22Rv1 (cell line): ENCODE data around the gene STIM1.
"Not testable (repeated sequence)": the region's sequence is repeated elsewhere in the genome, so short reads cannot be mapped to it uniquely, and the experiment has no call there.

ENCODE experiments used
- ZFX ChIP-seq: fragments of 450-650 bp; IDR thresholded peaks from 2 replicates; pipeline ENCODE4 v1.6.1; 2017; ENCODE audit warnings: antibody characterized with exemption, borderline replicate concordance
- TF ChIP-seq, protein P1 (sequence below): fragments of 450-650 bp; IDR thresholded peaks from 2 replicates; pipeline ENCODE4 v1.5.1; 2017; ENCODE audit warnings: mild to moderate bottlenecking

DNA sequence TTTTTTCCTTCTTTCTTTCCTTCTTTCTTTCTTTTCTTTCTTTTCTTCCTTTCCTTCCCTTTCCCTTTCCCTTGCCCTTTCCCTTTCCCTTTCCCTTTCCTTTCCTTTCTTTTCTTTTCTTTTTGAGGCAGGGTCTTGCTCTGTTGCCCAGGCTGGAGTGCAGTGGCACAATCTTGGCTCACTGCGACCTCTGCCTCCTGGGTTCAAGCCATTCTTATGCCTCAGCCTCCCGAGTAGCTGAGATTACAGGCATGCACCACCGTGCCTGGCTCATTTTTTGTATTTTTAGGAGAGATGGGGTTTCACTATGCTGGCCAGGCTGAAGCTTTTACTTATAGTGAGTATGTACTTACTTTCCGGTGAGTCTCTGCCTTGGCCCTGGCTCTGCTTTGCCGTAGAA, 40.6 kb upstream of the STIM1 start:
- TF ChIP-seq, protein P1, sequence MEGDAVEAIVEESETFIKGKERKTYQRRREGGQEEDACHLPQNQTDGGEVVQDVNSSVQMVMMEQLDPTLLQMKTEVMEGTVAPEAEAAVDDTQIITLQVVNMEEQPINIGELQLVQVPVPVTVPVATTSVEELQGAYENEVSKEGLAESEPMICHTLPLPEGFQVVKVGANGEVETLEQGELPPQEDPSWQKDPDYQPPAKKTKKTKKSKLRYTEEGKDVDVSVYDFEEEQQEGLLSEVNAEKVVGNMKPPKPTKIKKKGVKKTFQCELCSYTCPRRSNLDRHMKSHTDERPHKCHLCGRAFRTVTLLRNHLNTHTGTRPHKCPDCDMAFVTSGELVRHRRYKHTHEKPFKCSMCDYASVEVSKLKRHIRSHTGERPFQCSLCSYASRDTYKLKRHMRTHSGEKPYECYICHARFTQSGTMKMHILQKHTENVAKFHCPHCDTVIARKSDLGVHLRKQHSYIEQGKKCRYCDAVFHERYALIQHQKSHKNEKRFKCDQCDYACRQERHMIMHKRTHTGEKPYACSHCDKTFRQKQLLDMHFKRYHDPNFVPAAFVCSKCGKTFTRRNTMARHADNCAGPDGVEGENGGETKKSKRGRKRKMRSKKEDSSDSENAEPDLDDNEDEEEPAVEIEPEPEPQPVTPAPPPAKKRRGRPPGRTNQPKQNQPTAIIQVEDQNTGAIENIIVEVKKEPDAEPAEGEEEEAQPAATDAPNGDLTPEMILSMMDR, result not testable (repeated sequence)
- TF ChIP-seq ZFX, result not testable (repeated sequence)
